ENCODE results near the gene APEX2.

- TF ChIP-seq CTCF (conservative IDR thresholded peaks at IDR 0.05; ENCODE audit: low read depth, low read length) (no peak), CHD1 (IDR thresholded peaks at IDR 0.05; ENCODE audit: low read depth, low read length) (no peak), RAD21 (IDR thresholded peaks at IDR 0.05; ENCODE audit: low read length) (no peak), RFX5 (IDR thresholded peaks at IDR 0.05; ENCODE audit: low read depth, low read length) (no peak), POLR2A (IDR thresholded peaks at IDR 0.05; ENCODE audit: low read depth, low read length) (no peak), FOS (IDR thresholded peaks at IDR 0.05; ENCODE audit: low read depth, low read length) (no peak), MXI1 (IDR thresholded peaks at IDR 0.05; ENCODE audit: borderline replicate concordance, low read depth, low read length) (no peak), RCOR1 (IDR thresholded peaks at IDR 0.05; ENCODE audit: insufficient replicate concordance, low read length) (no peak), SMC3 (IDR thresholded peaks at IDR 0.05; ENCODE audit: low read depth, low read length) (no peak), CEBPB (IDR thresholded peaks at IDR 0.05; ENCODE audit: low read depth, low read length) (no peak)
- TF ChIP-seq, protein P1, sequence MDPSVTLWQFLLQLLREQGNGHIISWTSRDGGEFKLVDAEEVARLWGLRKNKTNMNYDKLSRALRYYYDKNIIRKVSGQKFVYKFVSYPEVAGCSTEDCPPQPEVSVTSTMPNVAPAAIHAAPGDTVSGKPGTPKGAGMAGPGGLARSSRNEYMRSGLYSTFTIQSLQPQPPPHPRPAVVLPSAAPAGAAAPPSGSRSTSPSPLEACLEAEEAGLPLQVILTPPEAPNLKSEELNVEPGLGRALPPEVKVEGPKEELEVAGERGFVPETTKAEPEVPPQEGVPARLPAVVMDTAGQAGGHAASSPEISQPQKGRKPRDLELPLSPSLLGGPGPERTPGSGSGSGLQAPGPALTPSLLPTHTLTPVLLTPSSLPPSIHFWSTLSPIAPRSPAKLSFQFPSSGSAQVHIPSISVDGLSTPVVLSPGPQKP (IDR thresholded peaks at IDR 0.05; ENCODE audit: borderline replicate concordance, low read depth, low read length) = no peak
Measured at GRCh38 chrX:55056820-55057674, 56.9 kb downstream of the APEX2 start.
